ENCODE measurements around the gene HS2ST1. TPM values are rescaled to one million over a fixed set of nuclear protein-coding genes. Genes with fewer than 3 reads are reported as not detected.

Gene HS2ST1
- polyA plus RNA-seq, 3 donors: 2.6 to 6.0 (median 4.2) TPM

DNA sequence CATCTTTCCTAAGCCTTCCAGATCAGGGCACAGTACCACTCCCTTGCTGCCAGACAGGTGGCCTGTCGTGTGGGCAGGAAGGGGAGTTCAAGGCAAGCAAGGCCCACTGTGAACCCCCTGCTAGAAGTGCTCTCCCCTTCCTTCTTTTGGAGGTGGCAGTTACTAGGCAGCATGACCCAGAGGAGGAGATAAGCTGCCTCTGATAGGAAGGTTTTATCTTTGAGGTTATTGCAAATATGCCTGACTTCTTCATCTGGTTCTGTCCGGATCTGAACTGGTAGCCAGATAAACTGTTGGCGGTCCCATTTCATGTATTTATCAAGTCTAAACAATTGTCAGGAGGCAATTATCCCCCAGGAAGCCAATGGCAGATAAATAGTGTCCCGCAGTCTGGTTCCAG lies 216.0 kb downstream of the HS2ST1 start:
- Histone ChIP-seq H3K36me3 (replicated peaks in 1 of 2; ENCODE audit: control insufficient read depth in 1 of 2, insufficient read depth in 2 of 2, low read length in 2 of 2) (no peaks in the 10 kb centered on the region), H3K4me1 (ENCODE audit: control insufficient read depth in 1 of 2, insufficient read depth in 2 of 2, low read length in 2 of 2) (peaks cover 6 to 11% of the 10 kb centered on the region in 2 donors), H3K4me2 (replicated peaks; ENCODE audit: extremely low read depth, low read length, poor library complexity, severe bottlenecking) (no peak overlapping the region), H3K79me2 (ENCODE audit: insufficient read depth, low read length) (no peaks in the 10 kb centered on the region), H3K27ac (ENCODE audit: low read depth in 1 of 2, low read length in 2 of 2) (no peak overlapping the region), H2AFZ (ENCODE audit: insufficient read depth, low read depth, low read length, poor library complexity, severe bottlenecking) (no peak overlapping the region), H3K4me3 (replicated peaks in 1 of 3; ENCODE audit: low read depth in 2 of 3, low read length in 3 of 3) (no peak overlapping the region), H3K27me3 (ENCODE audit: control insufficient read depth in 2 of 2, insufficient read depth in 2 of 2, low read length in 2 of 2) (peaks cover 0 to 4% of the 10 kb centered on the region in 2 donors), H3K9ac (ENCODE audit: insufficient read depth, low read length, poor library complexity, severe bottlenecking) (no peak overlapping the region), H3K9me3 (replicated peaks in 1 of 2; ENCODE audit: control insufficient read depth in 1 of 2, insufficient read depth in 1 of 2, low read length in 2 of 2) (no peaks in the 10 kb centered on the region), H4K20me1 (ENCODE audit: insufficient read depth, low read length) (no peaks in the 10 kb centered on the region)
- Mint-ChIP-seq H3K4me3 (no peak overlapping the region), H3K27ac (peak overlapping the region in 1 of 7 donors; percentile 35), H3K36me3 (no peaks in the 10 kb centered on the region), H3K4me1 (peaks cover 20% of the 10 kb centered on the region), H3K9me3 (peaks cover 0 to 3% (median 0%) of the 10 kb centered on the region in 7 donors), H3K27me3 (ENCODE audit: low read depth in 3 of 3) (peaks cover 2 to 6% (median 3%) of the 10 kb centered on the region in 3 donors)
- no peak for DNase-seq
- intact Hi-C loops (cut with micrococcal nuclease): loop anchor here (5.0 to 10.0 kb wide), 2 partner anchors 822 to 824 kb away; no protein-coding TSS in a partner anchor
- no peak for TF ChIP-seq CTCF (IDR thresholded peaks at IDR 0.05)
- WGBS (ENCODE audit: insufficient coverage): 90% methylated on average over 4 of the region's 4 CpGs

- peak overlapping the region; percentile 96 for H2AFZ ChIP-seq (ENCODE audit: insufficient read depth, low read depth, low read length, poor library complexity, severe bottlenecking)
- peaks cover 0 to 3% (median 0%) of the 10 kb centered on the region in 7 donors for H3K9me3 Mint-ChIP-seq
- 0% methylated on average over 28 of the region's 32 CpGs for WGBS (ENCODE audit: insufficient coverage)
- H3K4me1 Mint-ChIP-seq: peaks cover 20% of the 10 kb centered on the region
- TF ChIP-seq CTCF (IDR thresholded peaks at IDR 0.05): peak; percentile 92
- H3K9ac ChIP-seq (ENCODE audit: insufficient read depth, low read length, poor library complexity, severe bottlenecking): peak overlapping the region; percentile 71
- no peaks in the 10 kb centered on the region for H4K20me1 ChIP-seq (ENCODE audit: insufficient read depth, low read length)
- peak overlapping the region in 3 of 7 donors; percentile 27 to 57 (median 30) for H3K27ac Mint-ChIP-seq
- intact Hi-C loops (cut with micrococcal nuclease): loop anchor here (5.0 to 10.0 kb wide), 2 partner anchors 820 to 823 kb away; no protein-coding TSS in a partner anchor
- H3K4me1 ChIP-seq (ENCODE audit: control insufficient read depth in 1 of 2, insufficient read depth in 2 of 2, low read length in 2 of 2): peaks cover 6 to 11% of the 10 kb centered on the region in 2 donors
- peak overlapping the region; percentile 93 to 95 for H3K4me3 Mint-ChIP-seq
- H3K27ac ChIP-seq (ENCODE audit: low read depth in 1 of 2, low read length in 2 of 2): peak overlapping the region in 1 of 2 donors; percentile 58
- peak overlapping the region; percentile 70 to 89 (median 86) for H3K4me3 ChIP-seq (replicated peaks in 1 of 3; ENCODE audit: low read depth in 2 of 3, low read length in 3 of 3)
- peak; percentile 67 to 77 (median 74) for DNase-seq
- peak overlapping the region; percentile 92 for H3K4me2 ChIP-seq (replicated peaks; ENCODE audit: extremely low read depth, low read length, poor library complexity, severe bottlenecking)
- no peaks in the 10 kb centered on the region for H3K79me2 ChIP-seq (ENCODE audit: insufficient read depth, low read length)
- peaks cover 2 to 6% (median 3%) of the 10 kb centered on the region in 3 donors for H3K27me3 Mint-ChIP-seq (ENCODE audit: low read depth in 3 of 3)
- H3K36me3 ChIP-seq (replicated peaks in 1 of 2; ENCODE audit: control insufficient read depth in 1 of 2, insufficient read depth in 2 of 2, low read length in 2 of 2): no peaks in the 10 kb centered on the region
- H3K9me3 ChIP-seq (replicated peaks in 1 of 2; ENCODE audit: control insufficient read depth in 1 of 2, insufficient read depth in 1 of 2, low read length in 2 of 2): no peaks in the 10 kb centered on the region
- H3K27me3 ChIP-seq (ENCODE audit: control insufficient read depth in 2 of 2, insufficient read depth in 2 of 2, low read length in 2 of 2): peaks cover 0 to 4% of the 10 kb centered on the region in 2 donors
- no peaks in the 10 kb centered on the region for H3K36me3 Mint-ChIP-seq
Observed at GRCh38 chr1:87131809-87132283, 217.4 kb downstream of the HS2ST1 start.

Data from CD14-positive monocyte (primary cell).